Hepatocyte (in vitro differentiated cells): ENCODE data around the gene NT5E. TPM values are rescaled to one million over a fixed set of nuclear protein-coding genes. Genes with fewer than 3 reads are reported as not detected.

Experiments
- DNase-seq: peaks from one replicate; pipeline ENCODE4 v3.0.0-alpha.2; 2016; ENCODE audit warnings: low spot score
- H2AFZ ChIP-seq: fragments of 200-600 bp; sonication (generic); 2 replicates; pipeline ENCODE4 v1.6.0; 2016; ENCODE audit warnings: antibody characterized with exemption, mild to moderate bottlenecking
- H3K27ac ChIP-seq: fragments of 200-600 bp; sonication (generic); 2 replicates; pipeline ENCODE4 v1.5.1; 2016; ENCODE audit warnings: mild to moderate bottlenecking
- H3K27me3 ChIP-seq: fragments of 200-600 bp; sonication (generic); 2 replicates; pipeline ENCODE4 v1.6.1; 2016
- H3K36me3 ChIP-seq: fragments of 200-600 bp; sonication (generic); replicated peaks from 2 replicates; pipeline ENCODE4 v1.5.1; 2016; ENCODE audit warnings: low read depth; ENCODE audit not compliant: insufficient read depth
- H3K4me1 ChIP-seq: fragments of 200-600 bp; sonication (generic); 2 replicates; pipeline ENCODE4 v1.5.1; 2016; ENCODE audit warnings: mild to moderate bottlenecking, moderate library complexity; ENCODE audit not compliant: insufficient read depth
- H3K4me2 ChIP-seq: fragments of 200-600 bp; sonication (generic); 2 replicates; pipeline ENCODE4 v1.6.0; 2016
- H3K4me3 ChIP-seq: fragments of 200-600 bp; sonication (generic); 2 replicates; pipeline ENCODE4 v1.5.1; 2016; ENCODE audit warnings: mild to moderate bottlenecking
- H3K79me2 ChIP-seq: fragments of 200-600 bp; sonication (generic); 2 replicates; pipeline ENCODE4 v1.6.0; 2017; ENCODE audit warnings: mild to moderate bottlenecking
- H3K9me2 ChIP-seq: fragments of 200-600 bp; sonication (generic); replicated peaks from 2 replicates; pipeline ENCODE4 v1.6.0; 2017; ENCODE audit warnings: mild to moderate bottlenecking; ENCODE audit not compliant: insufficient read depth
- H3K9me3 ChIP-seq: fragments of 200-600 bp; sonication (generic); 2 replicates; pipeline ENCODE4 v1.5.1; 2016; ENCODE audit warnings: low read depth, mild to moderate bottlenecking
- H4K20me1 ChIP-seq: fragments of 200-600 bp; sonication (generic); 2 replicates; pipeline ENCODE4 v1.6.0; 2016; ENCODE audit warnings: mild to moderate bottlenecking; ENCODE audit not compliant: insufficient read depth, poor library complexity, severe bottlenecking
- EZH2 ChIP-seq: fragments of 200-600 bp; sonication (generic); IDR thresholded peaks from 2 replicates; pipeline ENCODE4 v1.6.1; 2016; ENCODE audit warnings: antibody characterized with exemption, mild to moderate bottlenecking, borderline replicate concordance
- EZH2phosphoT487 ChIP-seq: fragments of 200-600 bp; sonication (generic); IDR thresholded peaks from one replicate; pipeline ENCODE4 v1.6.1; 2018; ENCODE audit warnings: antibody characterized with exemption, mild to moderate bottlenecking, low read depth, moderate library complexity; ENCODE audit not compliant: unreplicated experiment, severe bottlenecking
- WGBS: methylation state at CpG from one replicate; pipeline ENCODE4 v1.1.6; 2016; ENCODE audit warnings: low lambda C conversion rate; ENCODE audit errors: missing lambda C conversion rate; 5-methylcytosine and 5-hydroxymethylcytosine counted together
- polyA plus RNA-seq: library from polyadenylated mRNA; unstranded; fragments of >200 nt; fragmentation: Nextera tagmentation; extraction: Ambion mirVana; gene quantifications from 2 replicates; pipeline ENCODE4 v1.2.1, GENCODE V29; 2016
- total RNA-seq: library from RNA; depleted of rRNA; stranded (reverse); fragments of >200 nt; gene quantifications from 2 replicates; pipeline ENCODE4 v1.2.3, GENCODE V29; 2014
- TF ChIP-seq, protein P1 (sequence below): fragments of 200-600 bp; sonication (generic); IDR thresholded peaks from 2 replicates; pipeline ENCODE4 v1.5.1; 2016; ENCODE audit warnings: antibody characterized with exemption, mild to moderate bottlenecking; ENCODE audit not compliant: poor library complexity

Gene NT5E
- total and polyA plus RNA-seq, 2 experiments from 2014 or later = 1.8 to 3.0 TPM

- Histone ChIP-seq H3K9me2 (no peaks in the 10 kb centered on the region), H3K27me3 (peaks cover 2% of the 10 kb centered on the region), H3K36me3 (no peaks in the 10 kb centered on the region), H3K4me1 (peaks cover 14% of the 10 kb centered on the region), H4K20me1 (no peaks in the 10 kb centered on the region), H3K4me3 (no peak overlapping the region), H3K4me2 (no peak overlapping the region), H3K9me3 (no peaks in the 10 kb centered on the region), H2AFZ (no peak overlapping the region), H3K79me2 (no peaks in the 10 kb centered on the region), H3K27ac (no peak overlapping the region)
- TF ChIP-seq EZH2phosphoT487 (no peak), EZH2 (no peak)
- TF ChIP-seq, protein P1, sequence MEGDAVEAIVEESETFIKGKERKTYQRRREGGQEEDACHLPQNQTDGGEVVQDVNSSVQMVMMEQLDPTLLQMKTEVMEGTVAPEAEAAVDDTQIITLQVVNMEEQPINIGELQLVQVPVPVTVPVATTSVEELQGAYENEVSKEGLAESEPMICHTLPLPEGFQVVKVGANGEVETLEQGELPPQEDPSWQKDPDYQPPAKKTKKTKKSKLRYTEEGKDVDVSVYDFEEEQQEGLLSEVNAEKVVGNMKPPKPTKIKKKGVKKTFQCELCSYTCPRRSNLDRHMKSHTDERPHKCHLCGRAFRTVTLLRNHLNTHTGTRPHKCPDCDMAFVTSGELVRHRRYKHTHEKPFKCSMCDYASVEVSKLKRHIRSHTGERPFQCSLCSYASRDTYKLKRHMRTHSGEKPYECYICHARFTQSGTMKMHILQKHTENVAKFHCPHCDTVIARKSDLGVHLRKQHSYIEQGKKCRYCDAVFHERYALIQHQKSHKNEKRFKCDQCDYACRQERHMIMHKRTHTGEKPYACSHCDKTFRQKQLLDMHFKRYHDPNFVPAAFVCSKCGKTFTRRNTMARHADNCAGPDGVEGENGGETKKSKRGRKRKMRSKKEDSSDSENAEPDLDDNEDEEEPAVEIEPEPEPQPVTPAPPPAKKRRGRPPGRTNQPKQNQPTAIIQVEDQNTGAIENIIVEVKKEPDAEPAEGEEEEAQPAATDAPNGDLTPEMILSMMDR = no peak
- no peak for DNase-seq
- WGBS = 87% methylated on average over 4 of the region's 4 CpGs
Observed at GRCh38 chr6:85456782-85457181, 6.9 kb downstream of the NT5E start.

GRCh38 chr6:85458184-85458583, 8.3 kb downstream of the NT5E start:
- Histone ChIP-seq H3K4me3 (no peak overlapping the region), H4K20me1 (no peaks in the 10 kb centered on the region), H3K4me1 (peaks cover under 1% of the 10 kb centered on the region), H3K9me2 (no peaks in the 10 kb centered on the region), H3K79me2 (no peaks in the 10 kb centered on the region), H3K4me2 (no peak overlapping the region), H3K27me3 (peaks cover 2% of the 10 kb centered on the region), H3K9me3 (no peaks in the 10 kb centered on the region), H3K27ac (no peak overlapping the region), H2AFZ (no peak overlapping the region), H3K36me3 (no peaks in the 10 kb centered on the region)
- no peak for TF ChIP-seq EZH2
- no peak for TF ChIP-seq EZH2phosphoT487
- TF ChIP-seq, protein P1 = no peak
- 56% methylated on average over 2 of the region's 2 CpGs for WGBS
- DNase-seq = no peak

DNA sequence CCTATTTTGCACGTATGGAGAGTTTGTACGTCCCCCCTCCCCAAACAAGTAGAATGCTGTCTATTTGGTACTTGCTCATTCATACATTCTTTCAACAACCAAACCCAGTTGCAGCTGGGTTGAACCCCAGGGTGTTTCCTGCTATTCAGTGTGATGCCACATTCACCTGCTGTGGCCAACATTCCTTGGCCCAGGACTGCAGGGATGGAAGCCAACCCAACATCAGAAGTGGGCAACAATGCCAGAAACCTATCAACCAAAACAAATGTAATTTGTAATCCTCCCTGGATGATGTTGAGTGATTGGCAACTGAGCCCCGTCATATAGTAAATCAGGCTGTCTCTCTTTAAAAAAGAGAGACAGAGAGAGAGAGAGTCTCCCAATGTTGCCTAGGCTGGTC, 8.9 kb downstream of the NT5E start:
- no peak for DNase-seq
- Histone ChIP-seq H3K9me2 (no peaks in the 10 kb centered on the region), H3K4me3 (no peak overlapping the region), H3K4me1 (no peaks in the 10 kb centered on the region), H3K27me3 (peaks cover 2% of the 10 kb centered on the region), H3K4me2 (no peak overlapping the region), H3K9me3 (no peaks in the 10 kb centered on the region), H3K79me2 (no peaks in the 10 kb centered on the region), H3K36me3 (no peaks in the 10 kb centered on the region), H2AFZ (no peak overlapping the region), H4K20me1 (no peaks in the 10 kb centered on the region), H3K27ac (no peak overlapping the region)
- TF ChIP-seq, protein P1 = no peak
- TF ChIP-seq EZH2 (no peak), EZH2phosphoT487 (no peak)
- 96% methylated on average over 3 of the region's 3 CpGs for WGBS
